Measurements from ENCODE around the gene DHRSX. TPM values are rescaled to one million over a fixed set of nuclear protein-coding genes. Genes with fewer than 3 reads are reported as not detected.
"Not testable (repeated sequence)": the region's sequence is repeated elsewhere in the genome, so short reads cannot be mapped to it uniquely, and the experiment has no call there.

Gene DHRSX
- total RNA-seq, 2 donors from 2014 or later, result 19.6 to 21.6 TPM

DNA sequence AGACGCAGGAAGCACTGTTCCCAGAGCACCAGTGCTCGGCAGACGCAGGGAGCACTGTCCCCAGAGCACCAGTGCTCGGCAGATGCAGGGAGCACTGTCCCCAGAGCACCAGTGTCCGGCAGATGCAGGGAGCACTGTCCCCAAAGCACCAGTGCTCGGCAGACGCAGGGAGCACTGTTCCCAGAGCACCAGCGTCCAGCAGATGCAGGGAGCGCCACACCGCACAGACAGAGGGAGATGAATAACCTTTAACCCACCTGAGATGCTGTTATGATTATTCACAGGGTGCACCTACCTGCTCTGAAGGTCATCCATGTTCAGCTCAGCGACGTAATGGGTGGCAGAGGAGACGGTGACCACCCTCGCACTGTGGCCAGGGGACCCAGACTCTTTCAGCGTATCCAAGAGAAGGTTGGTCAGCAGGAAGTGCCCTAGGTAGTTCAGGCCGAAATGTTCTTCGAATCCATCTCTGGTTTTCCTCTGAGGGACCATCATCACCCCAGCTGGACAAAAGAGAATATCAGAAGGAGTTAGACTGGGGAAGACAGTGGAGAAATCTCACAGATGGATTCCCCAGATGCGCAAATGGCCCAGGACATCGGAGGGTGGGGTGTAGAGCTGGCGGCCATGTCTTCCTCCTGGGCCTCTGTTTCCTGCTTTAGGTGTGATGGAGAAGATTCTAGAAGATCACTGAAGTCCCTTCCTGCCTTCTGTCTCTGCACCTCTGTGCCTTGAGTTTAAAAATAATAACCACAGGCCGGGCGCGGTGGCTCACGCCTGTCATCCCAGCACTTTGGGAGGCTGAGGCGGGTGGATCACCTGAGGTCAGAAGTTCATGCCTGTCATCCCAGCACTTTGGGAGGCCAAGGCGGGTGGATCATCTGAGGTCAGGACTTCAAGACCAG is 234.1 kb downstream of the DHRSX start:
- Mint-ChIP-seq H3K27me3 (no peaks in the 10 kb centered on the region), H3K4me1 (no peaks in the 10 kb centered on the region), H3K9me3 (peaks cover 3% of the 10 kb centered on the region), H3K36me3 (ENCODE audit: low read depth) (peaks cover 14% of the 10 kb centered on the region), H3K4me3 (no peak overlapping the region), H3K27ac (no peak overlapping the region)
- ATAC-seq (replicated peaks), result no peak

DNA sequence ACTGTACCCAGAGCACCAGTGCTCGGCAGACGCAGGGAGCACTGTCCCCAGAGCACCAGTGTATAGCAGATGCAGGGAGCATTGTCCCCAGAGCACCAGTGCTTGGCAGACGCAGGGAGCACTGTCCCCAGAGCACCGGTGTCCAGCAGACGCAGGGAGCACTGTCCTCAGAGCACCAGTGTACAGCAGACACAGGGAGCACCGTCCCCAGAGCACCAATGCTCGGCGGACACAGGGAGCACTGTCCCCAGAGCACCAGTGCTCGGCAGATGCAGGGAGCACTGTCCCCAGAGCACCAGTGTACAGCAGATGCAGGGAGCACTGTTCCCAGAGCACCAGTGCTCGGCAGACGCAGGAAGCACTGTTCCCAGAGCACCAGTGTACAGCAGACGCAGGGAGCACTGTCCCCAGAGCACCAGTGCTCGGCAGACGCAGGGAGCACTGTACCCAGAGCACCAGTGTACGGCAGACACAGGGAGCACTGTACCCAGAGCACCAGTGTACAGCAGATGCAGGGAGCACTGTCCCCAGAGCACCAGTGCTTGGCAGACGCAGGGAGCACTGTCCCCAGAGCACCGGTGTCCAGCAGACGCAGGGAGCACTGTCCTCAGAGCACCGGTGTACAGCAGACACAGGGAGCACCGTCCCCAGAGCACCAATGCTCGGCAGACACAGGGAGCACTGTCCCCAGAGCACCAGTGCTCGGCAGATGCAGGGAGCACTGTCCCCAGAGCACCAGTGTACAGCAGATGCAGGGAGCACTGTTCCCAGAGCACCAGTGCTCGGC is 234.9 kb downstream of the DHRSX start:
- not testable (repeated sequence) for H3K27ac Mint-ChIP-seq, H3K9me3 Mint-ChIP-seq

DNA sequence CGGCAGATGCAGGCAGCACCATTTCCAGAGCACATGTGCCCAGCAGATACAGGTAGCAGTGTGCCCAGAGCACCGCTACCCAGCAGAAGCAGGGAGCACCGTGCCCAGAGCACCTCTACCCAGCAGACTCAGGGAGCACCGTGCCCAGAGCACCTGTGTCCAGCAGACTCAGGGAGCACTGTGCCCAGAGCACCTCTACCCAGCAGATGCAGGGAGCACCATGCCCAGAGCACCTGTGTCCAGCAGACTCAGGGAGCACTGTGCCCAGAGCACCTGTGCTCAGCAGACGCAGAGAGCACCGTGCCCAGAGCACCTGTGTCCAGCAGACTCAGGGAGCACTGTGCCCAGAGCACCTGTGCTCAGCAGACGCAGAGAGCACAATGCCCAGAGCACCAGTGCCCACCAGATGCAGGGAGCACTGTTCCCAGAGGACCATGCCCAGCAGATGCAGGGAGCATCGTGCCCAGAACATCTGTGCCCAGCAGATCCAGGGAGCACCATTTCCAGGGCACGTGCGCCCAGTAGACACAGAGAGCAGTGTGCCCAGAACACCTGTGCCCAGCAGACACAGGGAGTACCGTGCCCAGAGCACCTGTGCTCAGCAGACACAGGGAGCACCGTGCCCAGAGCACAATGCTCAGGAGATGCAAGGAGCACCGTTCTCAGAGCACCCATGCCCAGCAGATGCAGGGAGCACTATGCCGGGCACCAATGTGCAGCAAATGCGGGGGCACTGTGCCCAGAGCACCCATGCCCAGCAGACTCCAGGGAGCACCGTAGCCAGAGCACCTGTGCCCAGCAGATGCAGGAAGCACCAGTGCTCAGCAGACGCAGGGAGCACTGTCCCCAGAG is 236.4 kb downstream of the DHRSX start:
- H3K27ac Mint-ChIP-seq, result no peak overlapping the region
- H3K9me3 Mint-ChIP-seq, result no peaks in the 10 kb centered on the region
- no peak for ATAC-seq (replicated peaks)
- no peak overlapping the region for H3K4me3 Mint-ChIP-seq
- H3K36me3 Mint-ChIP-seq (ENCODE audit: low read depth), result peaks cover 21% of the 10 kb centered on the region
- no peaks in the 10 kb centered on the region for H3K27me3 Mint-ChIP-seq
- no peaks in the 10 kb centered on the region for H3K4me1 Mint-ChIP-seq

More for the DNA sequence above, 234.9 kb downstream of the DHRSX start:
- not testable (repeated sequence) for H3K4me1 Mint-ChIP-seq; H3K4me3 Mint-ChIP-seq; H3K27me3 Mint-ChIP-seq; ATAC-seq (replicated peaks)
- peaks cover 21% of the 10 kb centered on the region for H3K36me3 Mint-ChIP-seq (ENCODE audit: low read depth)

DNA sequence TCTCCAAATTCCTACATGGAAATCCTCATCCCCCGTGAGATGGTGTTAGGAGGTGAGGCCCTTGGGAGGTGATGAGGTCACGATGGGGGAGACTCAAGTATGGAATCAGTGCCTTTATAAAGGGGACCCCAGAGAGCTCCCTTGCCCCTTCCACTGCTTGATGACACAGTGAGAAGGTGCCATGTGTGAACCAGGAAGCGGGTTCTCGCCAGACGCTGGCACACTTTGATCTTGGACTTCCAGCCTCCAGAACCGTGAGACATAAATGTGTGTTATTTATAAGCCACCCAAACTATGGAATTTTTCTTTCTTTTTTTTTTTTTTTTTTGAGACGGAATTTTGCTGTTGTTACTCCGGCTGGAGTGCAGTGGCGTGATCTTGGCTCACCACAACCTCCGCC is 237.6 kb downstream of the DHRSX start:
- Mint-ChIP-seq H3K9me3 (peaks cover 4% of the 10 kb centered on the region), H3K4me3 (no peak overlapping the region), H3K27ac (no peak overlapping the region), H3K4me1 (no peaks in the 10 kb centered on the region), H3K36me3 (ENCODE audit: low read depth) (peaks cover 21% of the 10 kb centered on the region), H3K27me3 (no peaks in the 10 kb centered on the region)
- ATAC-seq (replicated peaks), result no peak

DNA sequence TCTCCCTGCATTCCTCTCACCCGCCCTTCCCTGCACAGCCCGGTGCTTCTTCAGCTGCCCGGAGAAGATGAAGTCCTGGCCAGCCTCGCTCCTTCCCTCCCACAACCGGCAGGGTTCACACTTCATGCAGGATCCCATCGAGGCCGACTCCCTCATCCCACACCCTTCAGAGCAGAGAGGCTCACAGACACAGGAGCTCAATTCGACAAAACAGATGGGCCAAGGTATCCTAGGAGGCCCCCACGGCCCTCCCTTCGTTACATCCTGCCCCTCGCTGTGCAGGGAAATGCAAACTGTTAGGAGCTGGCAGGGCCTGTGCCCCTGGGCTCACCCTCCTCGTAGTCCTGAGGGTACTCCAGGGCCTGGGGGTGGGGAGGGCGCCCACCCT is 238.1 kb downstream of the DHRSX start:
- Mint-ChIP-seq H3K27ac (no peak overlapping the region), H3K4me3 (no peak overlapping the region), H3K36me3 (ENCODE audit: low read depth) (peaks cover 21% of the 10 kb centered on the region), H3K9me3 (peaks cover 8% of the 10 kb centered on the region), H3K4me1 (no peaks in the 10 kb centered on the region), H3K27me3 (no peaks in the 10 kb centered on the region)
- ATAC-seq (replicated peaks), result no peak

DNA sequence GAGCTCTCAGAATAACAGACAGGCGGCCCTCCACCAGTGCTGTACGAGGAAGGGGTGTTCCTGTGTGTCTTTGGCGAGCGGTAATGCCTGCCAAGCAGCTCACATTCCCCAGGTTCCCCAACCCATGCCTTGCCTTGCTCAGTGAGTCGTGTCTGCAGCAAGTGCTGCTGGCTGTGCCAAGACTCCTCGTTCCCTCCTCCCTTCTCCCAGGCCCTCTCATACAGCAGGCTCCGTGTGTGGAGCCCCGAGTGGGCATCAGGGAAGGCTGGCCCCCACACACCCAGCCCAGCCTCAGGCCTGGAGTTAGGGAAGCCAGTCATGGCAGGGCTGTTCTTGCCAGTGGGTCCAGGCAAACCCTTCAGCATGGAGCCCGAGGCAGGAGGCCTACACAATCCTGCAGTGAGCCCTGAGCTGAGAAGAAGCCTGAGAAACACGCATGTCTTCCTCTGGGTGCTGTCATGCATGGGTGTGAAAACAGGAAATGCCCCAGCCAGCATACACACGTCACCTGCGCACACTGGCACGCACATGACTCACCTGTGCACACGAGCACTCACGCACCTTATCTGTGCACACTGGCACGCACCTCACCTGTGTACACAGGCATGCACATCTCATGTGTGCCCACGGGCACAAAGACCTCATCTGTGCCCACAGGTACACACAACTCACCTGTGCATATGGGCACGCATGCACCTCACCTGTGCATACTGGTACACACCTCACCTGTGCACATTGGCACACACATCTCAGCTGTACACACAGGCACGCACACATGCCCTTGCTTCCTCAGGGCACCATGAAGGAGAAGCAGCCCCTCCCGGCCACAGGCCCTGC is 238.7 kb downstream of the DHRSX start:
- no peak overlapping the region for H3K4me3 Mint-ChIP-seq
- H3K4me1 Mint-ChIP-seq, result no peaks in the 10 kb centered on the region
- H3K36me3 Mint-ChIP-seq (ENCODE audit: low read depth), result peaks cover 20% of the 10 kb centered on the region
- no peak overlapping the region for H3K27ac Mint-ChIP-seq
- no peaks in the 10 kb centered on the region for H3K27me3 Mint-ChIP-seq
- H3K9me3 Mint-ChIP-seq, result peaks cover 8% of the 10 kb centered on the region
- no peak for ATAC-seq (replicated peaks)

DNA sequence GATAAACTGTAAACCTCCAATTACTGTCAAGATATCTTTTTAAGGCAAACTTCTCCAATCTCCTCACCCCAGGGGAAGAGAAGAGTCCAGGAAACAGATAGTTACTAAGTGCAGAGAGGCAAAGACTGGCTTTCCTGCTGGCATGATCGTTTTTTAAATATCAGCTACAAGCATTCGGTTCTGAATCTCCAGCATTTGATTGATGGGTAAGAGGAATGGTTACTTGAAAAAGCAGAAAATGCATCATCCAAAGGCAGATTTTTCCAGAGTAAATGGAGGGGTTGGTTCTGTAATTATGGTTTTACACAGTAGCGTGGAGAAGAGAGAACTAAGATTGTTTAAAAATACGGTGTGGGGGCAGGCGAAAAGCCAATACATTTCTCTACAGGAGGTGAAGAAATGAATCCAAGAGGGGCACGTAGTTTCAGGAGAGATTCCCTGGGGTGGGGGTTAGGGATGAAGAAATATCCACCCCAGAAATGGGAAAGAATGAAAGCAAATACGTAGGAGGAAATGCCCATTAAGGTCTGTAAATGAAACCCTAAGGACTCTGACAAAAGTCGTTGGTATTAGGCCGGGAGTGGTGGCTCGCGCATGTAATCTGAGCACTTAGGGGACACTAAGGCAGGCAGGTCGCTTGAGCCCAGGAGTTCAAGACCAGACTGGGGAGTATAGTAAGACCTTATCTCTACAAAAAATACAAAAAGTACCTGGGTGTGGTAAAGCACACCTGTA is 248.3 kb downstream of the DHRSX start:
- H3K27ac Mint-ChIP-seq, result no peak overlapping the region
- H3K9me3 Mint-ChIP-seq, result peaks cover 17% of the 10 kb centered on the region
- ATAC-seq (replicated peaks), result no peak
- H3K27me3 Mint-ChIP-seq, result no peaks in the 10 kb centered on the region
- no peaks in the 10 kb centered on the region for H3K4me1 Mint-ChIP-seq
- no peak overlapping the region for H3K4me3 Mint-ChIP-seq
- H3K36me3 Mint-ChIP-seq (ENCODE audit: low read depth), result no peaks in the 10 kb centered on the region

DNA sequence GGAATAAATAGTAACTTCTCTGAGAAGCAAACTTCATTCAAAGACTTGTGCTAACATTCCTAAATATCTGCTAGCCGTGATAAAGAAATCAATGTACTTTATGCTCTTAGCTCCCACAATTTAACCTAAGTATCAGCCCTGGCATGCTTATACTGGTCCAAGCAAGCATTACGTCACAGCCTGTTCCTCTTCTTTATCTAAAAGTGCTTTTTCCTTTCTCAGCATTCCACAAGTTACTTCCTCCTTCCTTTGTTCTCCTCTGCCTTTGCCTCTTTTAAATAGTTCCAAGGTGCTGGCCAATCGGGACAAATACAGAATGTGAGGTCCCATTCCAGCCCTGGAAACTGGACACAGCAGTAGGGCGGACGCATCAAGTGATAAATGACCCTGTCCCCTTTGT is 249.6 kb downstream of the DHRSX start:
- H3K36me3 Mint-ChIP-seq (ENCODE audit: low read depth), result no peaks in the 10 kb centered on the region
- no peak for ATAC-seq (replicated peaks)
- H3K4me1 Mint-ChIP-seq, result no peaks in the 10 kb centered on the region
- peaks cover 17% of the 10 kb centered on the region for H3K9me3 Mint-ChIP-seq
- H3K27ac Mint-ChIP-seq, result no peak overlapping the region
- no peak overlapping the region for H3K4me3 Mint-ChIP-seq
- no peaks in the 10 kb centered on the region for H3K27me3 Mint-ChIP-seq

DNA sequence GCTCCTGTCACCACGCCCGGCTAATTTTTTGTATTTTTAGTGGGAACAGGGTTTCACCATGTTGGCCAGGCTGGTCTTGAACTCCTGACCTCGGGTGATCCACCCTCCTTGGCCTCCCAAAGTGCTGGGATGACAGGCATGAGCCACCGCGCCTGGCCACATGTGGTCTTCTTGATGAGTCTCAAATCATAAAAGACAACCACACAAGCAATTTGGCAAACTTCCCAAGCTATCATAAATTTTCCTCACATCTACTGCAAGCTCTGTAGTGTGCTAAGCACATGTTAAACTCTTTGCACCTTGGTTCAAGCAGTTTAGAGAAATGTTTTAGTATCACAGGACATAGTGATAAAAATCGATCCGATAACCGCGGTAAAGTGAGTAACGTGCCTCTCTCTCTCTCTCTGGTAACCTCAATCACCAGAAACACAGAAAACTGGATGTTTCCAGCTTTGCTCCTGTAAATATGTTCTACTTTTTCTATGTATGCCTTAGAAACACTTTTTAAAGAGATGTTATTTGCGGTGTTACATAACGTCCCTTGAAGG is 256.8 kb downstream of the DHRSX start:
- no peak overlapping the region for H3K27ac Mint-ChIP-seq
- H3K4me3 Mint-ChIP-seq, result no peak overlapping the region
- H3K27me3 Mint-ChIP-seq, result no peaks in the 10 kb centered on the region
- H3K36me3 Mint-ChIP-seq (ENCODE audit: low read depth), result peaks cover 40% of the 10 kb centered on the region
- H3K4me1 Mint-ChIP-seq, result no peaks in the 10 kb centered on the region
- ATAC-seq (replicated peaks), result no peak
- H3K9me3 Mint-ChIP-seq, result peaks cover 8% of the 10 kb centered on the region

DNA sequence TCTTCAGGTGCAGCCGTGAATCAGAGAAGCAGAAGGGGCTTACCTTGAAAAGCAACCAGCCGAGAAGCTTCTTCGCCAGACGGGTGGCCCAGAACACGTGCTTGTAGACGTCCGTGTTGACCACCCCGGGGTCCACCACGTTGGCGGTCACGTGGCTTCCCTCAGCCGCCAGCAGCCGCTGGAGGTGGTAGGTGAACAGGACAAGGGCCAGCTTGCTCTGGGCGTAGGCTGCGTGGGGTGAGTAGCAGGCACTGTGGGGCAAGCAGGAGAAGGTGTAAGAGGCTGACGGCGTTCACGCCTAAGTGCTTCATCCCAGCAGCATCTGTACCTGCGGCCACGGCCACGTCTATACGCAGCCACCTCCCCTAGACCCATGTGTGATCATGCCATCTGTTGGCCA is 257.8 kb downstream of the DHRSX start:
- H3K4me3 Mint-ChIP-seq, result no peak overlapping the region
- H3K27me3 Mint-ChIP-seq, result no peaks in the 10 kb centered on the region

DNA sequence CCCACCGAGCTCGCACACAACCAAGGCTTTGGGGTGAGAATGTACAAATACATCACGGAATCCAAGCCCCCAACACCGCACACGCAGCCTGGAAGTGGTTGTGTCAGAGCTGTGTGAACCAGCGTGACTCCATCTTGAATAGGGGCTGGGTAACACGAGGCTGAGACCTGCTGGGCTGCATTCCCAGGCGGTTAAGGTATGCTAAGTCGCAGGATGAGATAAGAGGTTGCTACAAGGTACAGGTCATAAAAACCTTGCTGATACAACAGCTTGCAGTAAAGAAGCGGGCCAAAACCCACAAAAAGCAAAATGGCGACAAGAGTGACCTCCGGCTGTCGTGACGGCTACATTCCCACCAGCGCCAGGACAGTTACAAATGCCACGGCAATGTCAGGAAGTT is 258.4 kb downstream of the DHRSX start:
- no peaks in the 10 kb centered on the region for H3K27me3 Mint-ChIP-seq
- H3K27ac Mint-ChIP-seq, result no peak overlapping the region
- no peaks in the 10 kb centered on the region for H3K4me1 Mint-ChIP-seq
- H3K36me3 Mint-ChIP-seq (ENCODE audit: low read depth), result peaks cover 40% of the 10 kb centered on the region
- no peak overlapping the region for H3K4me3 Mint-ChIP-seq
- ATAC-seq (replicated peaks), result no peak
- H3K9me3 Mint-ChIP-seq, result peaks cover 4% of the 10 kb centered on the region

More for the DNA sequence above, 257.8 kb downstream of the DHRSX start:
- no peak for ATAC-seq (replicated peaks)
- no peaks in the 10 kb centered on the region for H3K4me1 Mint-ChIP-seq
- H3K27ac Mint-ChIP-seq, result no peak overlapping the region
- H3K36me3 Mint-ChIP-seq (ENCODE audit: low read depth), result peaks cover 40% of the 10 kb centered on the region
- peaks cover 4% of the 10 kb centered on the region for H3K9me3 Mint-ChIP-seq

DNA sequence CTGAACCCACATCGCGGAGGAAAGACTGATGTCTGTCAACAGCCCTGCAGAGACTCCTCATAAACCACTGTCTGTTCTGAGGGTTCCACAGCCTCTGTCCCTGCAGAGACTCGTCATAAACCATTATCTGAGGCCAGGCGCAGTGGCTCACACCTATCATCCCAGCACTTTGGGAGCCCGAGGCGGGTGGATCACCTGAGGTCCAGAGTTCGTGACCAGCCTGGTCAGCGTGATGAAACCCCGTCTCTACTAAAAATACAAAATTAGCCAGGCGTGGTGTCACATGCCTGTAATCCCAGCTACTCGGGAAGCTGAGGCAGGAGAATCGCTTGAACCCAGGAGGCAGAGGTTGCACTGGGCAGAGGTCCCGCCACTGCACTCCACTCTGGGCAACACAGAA is 259.3 kb downstream of the DHRSX start:
- not testable (repeated sequence) for H3K27me3 Mint-ChIP-seq; H3K27ac Mint-ChIP-seq; ATAC-seq (replicated peaks); H3K4me1 Mint-ChIP-seq; H3K4me3 Mint-ChIP-seq; H3K9me3 Mint-ChIP-seq
- H3K36me3 Mint-ChIP-seq (ENCODE audit: low read depth), result peaks cover 41% of the 10 kb centered on the region

DNA sequence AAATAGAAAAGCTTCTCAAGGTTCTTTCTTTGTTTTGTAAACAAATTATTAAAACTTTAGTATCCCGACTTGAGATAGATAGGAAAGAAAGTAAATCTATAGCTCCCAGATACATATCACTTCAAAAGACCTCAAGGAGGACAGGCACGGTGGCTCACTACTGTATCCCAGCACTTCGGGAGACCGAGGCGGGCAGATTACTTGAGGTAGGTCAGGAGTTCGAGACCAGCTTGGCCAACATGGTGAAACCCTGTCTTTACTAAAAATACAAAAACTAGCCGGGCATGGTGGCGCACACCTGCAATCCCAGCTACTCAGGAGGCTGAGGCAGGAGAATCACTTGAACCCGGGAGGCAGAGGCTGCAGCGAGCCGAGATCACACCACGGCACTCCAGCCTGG is 260.0 kb downstream of the DHRSX start:
- peaks cover 46% of the 10 kb centered on the region for H3K36me3 Mint-ChIP-seq (ENCODE audit: low read depth)
- not testable (repeated sequence) for H3K4me3 Mint-ChIP-seq; H3K9me3 Mint-ChIP-seq; H3K4me1 Mint-ChIP-seq; H3K27ac Mint-ChIP-seq; H3K27me3 Mint-ChIP-seq; ATAC-seq (replicated peaks)
